PC-9 (cell line): ENCODE measurements around the gene TBC1D22B.

Experiments used
- EZH2 ChIP-seq: fragments of 200-600 bp; sonication (generic); IDR thresholded peaks from 2 replicates; pipeline ENCODE4 v1.8.0; 2017; ENCODE audit warnings: antibody characterized with exemption, low read depth
- TF ChIP-seq, protein P1 (sequence below): fragments of 200-600 bp; sonication (generic); conservative IDR thresholded peaks from 2 replicates; pipeline ENCODE4 v1.6.1; 2017; ENCODE audit warnings: mixed run types, antibody characterized with exemption, mild to moderate bottlenecking, moderate library complexity

DNA sequence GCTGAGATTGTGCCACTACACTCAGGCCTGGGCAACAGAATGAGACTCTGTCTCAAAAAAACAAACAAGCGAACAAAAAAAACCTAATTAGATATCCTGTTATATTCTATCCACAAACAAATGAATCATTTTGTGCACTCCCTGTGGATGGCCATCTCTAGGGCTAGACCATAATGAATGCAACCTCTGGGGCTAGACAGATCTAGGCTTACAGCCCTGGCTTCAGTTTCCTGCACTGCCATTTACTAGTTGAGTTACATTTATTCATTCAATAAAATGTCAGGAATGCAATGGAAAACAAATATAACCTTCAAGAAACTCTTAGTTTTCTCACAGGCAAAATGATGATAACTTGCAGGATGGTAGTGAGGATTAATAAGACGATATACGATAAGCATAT is 89.6 kb downstream of the TBC1D22B start:
- no peak for TF ChIP-seq EZH2
- TF ChIP-seq, protein P1, sequence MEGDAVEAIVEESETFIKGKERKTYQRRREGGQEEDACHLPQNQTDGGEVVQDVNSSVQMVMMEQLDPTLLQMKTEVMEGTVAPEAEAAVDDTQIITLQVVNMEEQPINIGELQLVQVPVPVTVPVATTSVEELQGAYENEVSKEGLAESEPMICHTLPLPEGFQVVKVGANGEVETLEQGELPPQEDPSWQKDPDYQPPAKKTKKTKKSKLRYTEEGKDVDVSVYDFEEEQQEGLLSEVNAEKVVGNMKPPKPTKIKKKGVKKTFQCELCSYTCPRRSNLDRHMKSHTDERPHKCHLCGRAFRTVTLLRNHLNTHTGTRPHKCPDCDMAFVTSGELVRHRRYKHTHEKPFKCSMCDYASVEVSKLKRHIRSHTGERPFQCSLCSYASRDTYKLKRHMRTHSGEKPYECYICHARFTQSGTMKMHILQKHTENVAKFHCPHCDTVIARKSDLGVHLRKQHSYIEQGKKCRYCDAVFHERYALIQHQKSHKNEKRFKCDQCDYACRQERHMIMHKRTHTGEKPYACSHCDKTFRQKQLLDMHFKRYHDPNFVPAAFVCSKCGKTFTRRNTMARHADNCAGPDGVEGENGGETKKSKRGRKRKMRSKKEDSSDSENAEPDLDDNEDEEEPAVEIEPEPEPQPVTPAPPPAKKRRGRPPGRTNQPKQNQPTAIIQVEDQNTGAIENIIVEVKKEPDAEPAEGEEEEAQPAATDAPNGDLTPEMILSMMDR: no peak
